GM03348 (cell line): ENCODE results near the gene MRS2.
"Not testable (repeated sequence)": the region's sequence is repeated elsewhere in the genome, so short reads cannot be mapped to it uniquely, and the experiment has no call there.

Experiments
- DNase-seq: peaks from one replicate; pipeline ENCODE4 v3.0.0; 2012; ENCODE audit warnings: low spot score

MRS2 gene

GRCh38 chr6:24402697-24403500, at the start of gene MRS2:
MRS2 (plus strand) TSS chr6:24402936; CDS start chr6:24403047, 111 bp downstream.
- peak; percentile 91 for DNase-seq

- DNase-seq = no peak
Measured at GRCh38 chr6:24353861-24354260, 48.9 kb upstream of the MRS2 start.

- no peak for DNase-seq
Measured at GRCh38 chr6:24355393-24355792, 47.3 kb upstream of the MRS2 start.

GRCh38 chr6:24356310-24356973, 46.3 kb upstream of the MRS2 start:
- no peak for DNase-seq

- DNase-seq = no peak
Measured at GRCh38 chr6:24357336-24358218, 45.2 kb upstream of the MRS2 start, which contains the start of gene DCDC2. DCDC2 (minus strand) TSS chr6:24358059; CDS start chr6:24357750, 309 bp downstream.

GRCh38 chr6:24358219-24358821, 44.4 kb upstream of the MRS2 start:
- no peak for DNase-seq

GRCh38 chr6:24359640-24360454, 42.9 kb upstream of the MRS2 start:
- peak; percentile 24 for DNase-seq

GRCh38 chr6:24362363-24362762, 40.4 kb upstream of the MRS2 start:
- not testable (repeated sequence) for DNase-seq

- not testable (repeated sequence) for DNase-seq
Measured at GRCh38 chr6:24365103-24365633, 37.6 kb upstream of the MRS2 start.

- DNase-seq = no peak
Measured at GRCh38 chr6:24374612-24375011, 28.1 kb upstream of the MRS2 start.

- DNase-seq = no peak
Measured at GRCh38 chr6:24376871-24377270, 25.9 kb upstream of the MRS2 start.

- DNase-seq = no peak
Measured at GRCh38 chr6:24378473-24379097, 24.2 kb upstream of the MRS2 start.

GRCh38 chr6:24381476-24382219, 21.1 kb upstream of the MRS2 start:
- no peak for DNase-seq

- DNase-seq = no peak
Measured at GRCh38 chr6:24382220-24382540, 20.6 kb upstream of the MRS2 start.

- not testable (repeated sequence) for DNase-seq
Measured at GRCh38 chr6:24382891-24383494, 19.7 kb upstream of the MRS2 start.

- not testable (repeated sequence) for DNase-seq
Measured at GRCh38 chr6:24384369-24385130, 18.2 kb upstream of the MRS2 start.

GRCh38 chr6:24385536-24386269, 17.0 kb upstream of the MRS2 start:
- no peak for DNase-seq

GRCh38 chr6:24387818-24388217, 14.9 kb upstream of the MRS2 start:
- no peak for DNase-seq
